Trophoblast cell (in vitro differentiated cells and primary cell): Measurements from ENCODE around the gene SMPDL3A. TPM values are rescaled to one million over a fixed set of nuclear protein-coding genes. Genes with fewer than 3 reads are reported as not detected.
A peak's percentile ranks its signal among the peaks of the same experiment; 100 is the strongest.
"Not testable (repeated sequence)": the region's sequence is repeated elsewhere in the genome, so short reads cannot be mapped to it uniquely, and the experiment has no call there.

Experiments
- DNase-seq, 2 donors: peaks; one replicate each; pipeline ENCODE4 v3.0.0-alpha.2; 2016
- H2AFZ ChIP-seq: 2 replicates; pipeline ENCODE4 v1.6.1; 2013; ENCODE audit warnings: low read length, moderate library complexity, mild to moderate bottlenecking; ENCODE audit not compliant: insufficient read depth, poor library complexity
- H2AK5ac ChIP-seq: 2 replicates; pipeline ENCODE4 v1.6.1; 2013; ENCODE audit warnings: mild to moderate bottlenecking, low read length
- H2BK120ac ChIP-seq: 2 replicates; pipeline ENCODE4 v1.6.1; 2013; ENCODE audit warnings: low read length, mild to moderate bottlenecking, moderate library complexity; ENCODE audit not compliant: insufficient read depth, poor library complexity
- H2BK12ac ChIP-seq: 2 replicates; pipeline ENCODE4 v1.6.1; 2013; ENCODE audit warnings: mild to moderate bottlenecking, low read length, moderate library complexity
- H2BK5ac ChIP-seq: 2 replicates; pipeline ENCODE4 v1.6.1; 2013; ENCODE audit warnings: low read length, low read depth, moderate library complexity, mild to moderate bottlenecking; ENCODE audit not compliant: poor library complexity
- H3K14ac ChIP-seq: 2 replicates; pipeline ENCODE4 v1.6.1; 2013; ENCODE audit warnings: mild to moderate bottlenecking, low read length
- H3K18ac ChIP-seq: 2 replicates; pipeline ENCODE4 v1.6.1; 2013; ENCODE audit warnings: mild to moderate bottlenecking, low read length
- H3K23ac ChIP-seq: 2 replicates; pipeline ENCODE4 v1.6.1; 2013; ENCODE audit warnings: low read length
- H3K27ac ChIP-seq: 2 replicates; pipeline ENCODE4 v1.5.1; 2013; ENCODE audit warnings: low read depth, mild to moderate bottlenecking, inconsistent platforms, low read length, moderate library complexity
- H3K27me3 ChIP-seq: 2 replicates; pipeline ENCODE4 v1.6.1; 2013; ENCODE audit warnings: inconsistent platforms, mild to moderate bottlenecking, low read length, moderate library complexity; ENCODE audit not compliant: insufficient read depth
- H3K36me3 ChIP-seq, 2 experiments: 1 replicate in 1 of 2; 2 replicates in 1 of 2; pipeline ENCODE4 v1.6.1; 2013; ENCODE audit warnings: low read length in 2 of 2, mild to moderate bottlenecking in 2 of 2, moderate library complexity in 1 of 2; ENCODE audit not compliant: insufficient read depth in 2 of 2, control insufficient read depth in 1 of 2
- H3K4ac ChIP-seq: 2 replicates; pipeline ENCODE4 v1.6.1; 2013; ENCODE audit warnings: low read depth, mild to moderate bottlenecking, low read length, moderate library complexity
- H3K4me1 ChIP-seq, 2 experiments: 1 replicate in 1 of 2; 2 replicates in 1 of 2; pipeline ENCODE4 v1.6.1; 2013; ENCODE audit warnings: low read length in 2 of 2, mild to moderate bottlenecking in 2 of 2, moderate library complexity in 1 of 2; ENCODE audit not compliant: insufficient read depth in 2 of 2, control insufficient read depth in 1 of 2
- H3K4me2 ChIP-seq: 2 replicates; pipeline ENCODE4 v1.6.1; 2013; ENCODE audit warnings: inconsistent platforms, mild to moderate bottlenecking, low read length, moderate library complexity
- H3K4me3 ChIP-seq: 2 replicates; pipeline ENCODE4 v1.5.1; 2013; ENCODE audit warnings: mild to moderate bottlenecking, low read depth, low read length, inconsistent platforms
- H3K79me1 ChIP-seq: one replicate; pipeline ENCODE4 v1.6.1; 2013; ENCODE audit warnings: low read length
- H3K79me2 ChIP-seq: 2 replicates; pipeline ENCODE4 v1.6.1; 2013; ENCODE audit warnings: low read length, mild to moderate bottlenecking; ENCODE audit not compliant: control insufficient read depth, insufficient read depth, poor library complexity
- H3K9ac ChIP-seq: 2 replicates; pipeline ENCODE4 v1.6.1; 2013; ENCODE audit warnings: mild to moderate bottlenecking, low read length
- H3K9me3 ChIP-seq: 2 replicates; pipeline ENCODE4 v1.6.1; 2013; ENCODE audit warnings: low read depth, mild to moderate bottlenecking, control low read depth, inconsistent platforms, low read length; ENCODE audit not compliant: insufficient read depth
- H4K12ac ChIP-seq: 2 replicates; pipeline ENCODE4 v1.6.1; 2013; ENCODE audit warnings: low read depth, mild to moderate bottlenecking, low read length, moderate library complexity
- H4K8ac ChIP-seq: 2 replicates; pipeline ENCODE4 v1.6.1; 2013; ENCODE audit warnings: low read depth, mild to moderate bottlenecking, low read length, moderate library complexity
- H4K91ac ChIP-seq: one replicate; pipeline ENCODE4 v1.6.1; 2013; ENCODE audit warnings: low read depth, mild to moderate bottlenecking, low read length, moderate library complexity
- WGBS: extraction: QIAGEN DNeasy Blood & Tissue Kit; methylation state at CpG from one replicate; pipeline ENCODE4 v1.1.7; 2013; ENCODE audit warnings: missing lambda C conversion rate; ENCODE audit not compliant: insufficient read length, insufficient coverage; ENCODE audit errors: extremely low coverage; 5-methylcytosine and 5-hydroxymethylcytosine counted together
- polyA plus RNA-seq: library from polyadenylated mRNA; stranded (reverse); fragments of 200-250 nt; gene quantifications from 2 replicates; pipeline ENCODE4 v1.2.3, GENCODE V29; 2013

Gene SMPDL3A, protein sequence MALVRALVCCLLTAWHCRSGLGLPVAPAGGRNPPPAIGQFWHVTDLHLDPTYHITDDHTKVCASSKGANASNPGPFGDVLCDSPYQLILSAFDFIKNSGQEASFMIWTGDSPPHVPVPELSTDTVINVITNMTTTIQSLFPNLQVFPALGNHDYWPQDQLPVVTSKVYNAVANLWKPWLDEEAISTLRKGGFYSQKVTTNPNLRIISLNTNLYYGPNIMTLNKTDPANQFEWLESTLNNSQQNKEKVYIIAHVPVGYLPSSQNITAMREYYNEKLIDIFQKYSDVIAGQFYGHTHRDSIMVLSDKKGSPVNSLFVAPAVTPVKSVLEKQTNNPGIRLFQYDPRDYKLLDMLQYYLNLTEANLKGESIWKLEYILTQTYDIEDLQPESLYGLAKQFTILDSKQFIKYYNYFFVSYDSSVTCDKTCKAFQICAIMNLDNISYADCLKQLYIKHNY
- 17.2 and 19.3 TPM in 2 replicates for polyA plus RNA-seq

DNA sequence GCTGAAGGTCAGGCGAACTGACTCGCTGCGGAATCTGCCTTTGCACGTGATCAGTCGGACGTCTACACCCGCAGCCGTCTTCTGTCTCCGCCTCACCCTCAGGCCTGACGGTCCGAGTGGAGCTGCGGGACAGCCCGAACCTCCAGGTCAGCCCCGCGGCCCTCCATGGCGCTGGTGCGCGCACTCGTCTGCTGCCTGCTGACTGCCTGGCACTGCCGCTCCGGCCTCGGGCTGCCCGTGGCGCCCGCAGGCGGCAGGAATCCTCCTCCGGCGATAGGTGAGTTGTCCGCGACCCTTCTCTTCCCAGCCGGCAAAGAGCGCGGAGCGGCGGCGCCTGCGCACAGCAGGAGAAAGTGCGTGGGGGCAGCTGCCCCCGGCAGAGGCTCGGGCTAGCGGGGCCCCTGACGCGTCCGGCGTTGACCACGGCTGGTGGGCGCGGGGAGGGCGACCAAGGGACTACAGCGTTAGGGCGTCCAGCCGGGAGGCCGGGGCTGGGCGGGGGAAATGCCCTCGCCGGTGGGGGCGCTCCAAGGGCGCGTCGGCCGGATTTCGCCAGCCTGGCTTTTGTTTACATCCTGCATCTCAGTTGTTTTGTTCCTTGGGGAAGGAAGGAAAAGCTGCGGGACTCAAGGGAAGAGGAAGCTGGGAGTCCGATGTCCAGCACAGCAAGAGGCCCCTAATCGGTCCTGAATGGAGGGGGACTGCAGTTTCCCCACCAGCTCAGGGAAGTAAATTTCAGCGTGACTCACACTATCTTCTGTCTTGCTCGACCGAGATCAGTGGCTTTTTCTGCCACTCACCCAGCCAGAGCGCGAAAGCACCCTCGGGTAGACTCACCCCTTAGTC lies at the start of gene SMPDL3A:
SMPDL3A (plus strand) TSS at position 77 of the 846 bp plus-strand sequence; CDS start at position 166, 89 bp downstream.
- DNase-seq = peak; percentile 98 to 99
- H2BK120ac ChIP-seq = peak within 1 kb of the TSS; percentile 97
- H3K4me1 ChIP-seq = peaks cover 4 to 6% of the 10 kb centered on the region in 2 experiments
- H4K91ac ChIP-seq = peak within 1 kb of the TSS; percentile 97
- H4K8ac ChIP-seq = peak within 1 kb of the TSS; percentile 93
- H3K23ac ChIP-seq = no peak within 1 kb of the TSS
- peak within 1 kb of the TSS; percentile 90 for H3K9ac ChIP-seq
- peak within 1 kb of the TSS; percentile 85 for H2AFZ ChIP-seq
- peaks cover 22% of the 10 kb centered on the region for H3K79me1 ChIP-seq
- H4K12ac ChIP-seq = peak within 1 kb of the TSS; percentile 91
- H3K14ac ChIP-seq = peak within 1 kb of the TSS; percentile 97
- peak within 1 kb of the TSS; percentile 95 for H2BK5ac ChIP-seq
- peak within 1 kb of the TSS; percentile 22 for H2AK5ac ChIP-seq
- H3K18ac ChIP-seq = peak within 1 kb of the TSS; percentile 95
- no CpG with 5 or more reads among the region's 71 CpGs for WGBS
- H3K9me3 ChIP-seq = no peaks in the 10 kb centered on the region
- H3K27me3 ChIP-seq = no peaks in the 10 kb centered on the region
- H3K4me2 ChIP-seq = peak within 1 kb of the TSS; percentile 94
- H3K4ac ChIP-seq = peak within 1 kb of the TSS; percentile 69
- no peaks in the 10 kb centered on the region for H3K36me3 ChIP-seq
- peaks cover 13% of the 10 kb centered on the region for H3K79me2 ChIP-seq
- H3K27ac ChIP-seq = peak within 1 kb of the TSS; percentile 91
- peak within 1 kb of the TSS; percentile 80 for H3K4me3 ChIP-seq
- H2BK12ac ChIP-seq = peak within 1 kb of the TSS; percentile 51

DNA sequence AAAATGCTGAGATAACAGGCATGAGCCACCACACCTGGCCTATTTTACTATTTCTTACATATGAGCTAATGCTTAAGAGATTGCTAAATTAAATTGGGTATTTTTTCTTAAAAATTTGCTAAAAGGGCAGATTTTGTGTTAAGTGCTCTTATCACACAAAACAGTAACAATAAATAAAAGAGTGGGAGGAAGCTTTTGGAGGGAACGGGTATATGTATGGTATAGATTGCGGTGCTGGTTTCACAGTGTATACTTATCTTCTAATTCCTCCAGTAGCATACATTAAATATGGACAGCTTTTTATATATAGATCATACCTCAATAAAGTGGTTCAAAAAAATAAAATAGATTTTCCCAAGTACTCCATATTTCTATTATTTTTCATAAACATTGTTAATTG lies 49.0 kb upstream of the SMPDL3A start:
- Histone ChIP-seq H3K27ac (no peak overlapping the region), H3K27me3 (no peaks in the 10 kb centered on the region), H2AK5ac (no peak overlapping the region), H3K4me3 (no peak overlapping the region), H3K9ac (no peak overlapping the region), H3K4me2 (no peak overlapping the region), H2AFZ (no peak overlapping the region), H4K91ac (no peak overlapping the region), H3K79me2 (no peaks in the 10 kb centered on the region), H2BK120ac (no peak overlapping the region), H3K9me3 (peaks cover 1% of the 10 kb centered on the region), H4K12ac (no peak overlapping the region), H3K4me1 (peaks cover 0 to 2% of the 10 kb centered on the region in 2 experiments), H3K18ac (no peak overlapping the region), H3K14ac (no peak overlapping the region), H3K4ac (no peak overlapping the region), H2BK5ac (no peak overlapping the region), H2BK12ac (no peak overlapping the region), H3K79me1 (no peaks in the 10 kb centered on the region), H3K36me3 (no peaks in the 10 kb centered on the region), H3K23ac (no peak overlapping the region), H4K8ac (no peak overlapping the region)
- DNase-seq = no peak
- WGBS = no CpG with 5 or more reads among the region's 2 CpGs

DNA sequence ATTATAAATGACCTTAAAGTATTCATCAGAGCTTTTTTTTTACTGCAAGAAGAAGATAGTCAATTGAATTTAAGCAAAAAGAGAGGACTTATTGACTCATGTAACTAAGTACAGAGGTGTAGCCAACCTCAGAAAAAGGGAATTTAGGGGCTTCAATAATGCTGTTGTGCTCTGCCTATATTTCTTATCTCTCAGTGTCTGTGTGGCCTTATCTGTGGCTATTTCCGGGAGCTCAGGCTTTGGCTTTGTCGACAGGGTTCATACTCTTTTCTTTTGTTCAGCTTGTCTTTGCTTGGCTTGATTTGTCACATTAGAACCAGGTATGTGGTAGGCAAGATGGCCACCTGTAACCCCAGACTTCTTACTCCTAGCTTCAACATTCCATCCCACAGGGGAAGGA lies 48.1 kb upstream of the SMPDL3A start:
- Histone ChIP-seq H3K4me1 (peaks cover 0 to 2% of the 10 kb centered on the region in 2 experiments), H3K4me3 (no peak overlapping the region), H4K8ac (no peak overlapping the region), H3K9me3 (peaks cover 1% of the 10 kb centered on the region), H2BK12ac (no peak overlapping the region), H3K27ac (no peak overlapping the region), H2BK5ac (no peak overlapping the region), H2AFZ (no peak overlapping the region), H3K4me2 (no peak overlapping the region), H3K27me3 (no peaks in the 10 kb centered on the region), H3K36me3 (no peaks in the 10 kb centered on the region), H3K79me1 (no peaks in the 10 kb centered on the region), H3K14ac (no peak overlapping the region), H3K23ac (no peak overlapping the region), H4K91ac (no peak overlapping the region), H4K12ac (no peak overlapping the region), H2AK5ac (no peak overlapping the region), H3K79me2 (no peaks in the 10 kb centered on the region), H2BK120ac (no peak overlapping the region), H3K18ac (no peak overlapping the region), H3K9ac (no peak overlapping the region), H3K4ac (no peak overlapping the region)
- DNase-seq = no peak
- WGBS = no CpG with 5 or more reads among the region's 2 CpGs

DNA sequence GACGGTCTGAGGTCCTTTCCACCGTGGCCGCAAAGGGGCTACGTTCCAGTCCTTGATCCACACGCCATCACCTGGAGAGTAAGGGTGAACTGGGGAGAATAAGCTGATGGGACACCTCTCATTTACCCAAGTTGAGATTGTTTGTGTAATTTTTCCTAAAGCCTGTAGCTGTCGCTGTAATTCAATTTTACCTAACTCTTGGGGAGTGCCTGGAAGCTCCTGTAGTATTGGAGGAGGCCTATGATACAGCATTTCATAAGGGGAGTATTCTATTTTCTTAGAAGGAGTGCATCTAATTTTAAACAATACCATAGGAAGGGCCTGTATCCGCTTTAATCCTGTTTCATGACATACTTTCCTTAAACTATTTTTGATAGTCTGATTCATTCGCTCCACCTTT lies 44.8 kb upstream of the SMPDL3A start:
- H3K79me2 ChIP-seq, H2AK5ac ChIP-seq, H3K9ac ChIP-seq, H3K9me3 ChIP-seq, H3K36me3 ChIP-seq, H3K79me1 ChIP-seq, H3K14ac ChIP-seq, H3K23ac ChIP-seq, H2BK12ac ChIP-seq, H2BK120ac ChIP-seq, H3K18ac ChIP-seq, H3K27me3 ChIP-seq, H3K4me3 ChIP-seq, H4K91ac ChIP-seq, H3K4me1 ChIP-seq, H4K12ac ChIP-seq, H3K27ac ChIP-seq, H2BK5ac ChIP-seq, H4K8ac ChIP-seq, H2AFZ ChIP-seq, H3K4me2 ChIP-seq, H3K4ac ChIP-seq: not testable (repeated sequence)
- peak in 1 of 2 donors; percentile 60 for DNase-seq
- no CpG with 5 or more reads among the region's 8 CpGs for WGBS
